ENCODE results near the gene ZNF318. TPM values are rescaled to one million over a fixed set of nuclear protein-coding genes. Genes with fewer than 3 reads are reported as not detected.
"Not testable (repeated sequence)": the region's sequence is repeated elsewhere in the genome, so short reads cannot be mapped to it uniquely, and the experiment has no call there.

Gene ZNF318
- total RNA-seq, 1 experiment from 2014 or later: 23.8 TPM

- no TSS peak for BruUV-seq (replicated peaks)
- POLR2A ChIA-PET (ENCODE audit: low non-redundant PET): no interaction called here
- Histone ChIP-seq H3K27me3 (replicated peaks; ENCODE audit: insufficient read depth, low read depth, low read length, poor library complexity) (no peaks in the 10 kb centered on the region), H3K9me3 (ENCODE audit: low read depth, low read length, poor library complexity, severe bottlenecking) (no peaks in the 10 kb centered on the region), H3K4me1 (ENCODE audit: insufficient read depth, low read length, poor library complexity, severe bottlenecking) (no peaks in the 10 kb centered on the region), H3K4me3 (ENCODE audit: low read depth, low read length, poor library complexity, severe bottlenecking) (no peak overlapping the region), H3K36me3 (ENCODE audit: insufficient read depth, low read length, poor library complexity, severe bottlenecking) (peaks cover 83% of the 10 kb centered on the region), H3K27ac (ENCODE audit: low read depth, low read length, poor library complexity, severe bottlenecking) (no peak overlapping the region)
- TF ChIP-seq EZH2 (IDR thresholded peaks at IDR 0.05; ENCODE audit: borderline replicate concordance, low read depth, low read length, poor library complexity, severe bottlenecking): no peak
- no peak for TF ChIP-seq CTCF (conservative IDR thresholded peaks at IDR 0.05; ENCODE audit: low read depth, low read length)
- CTCF ChIA-PET: no interaction called here
- intact Hi-C loops (cut with micrococcal nuclease; ENCODE audit: unreplicated experiment): no loop called here
- no peak for DNase-seq (ENCODE audit: low spot score)
Measured at GRCh38 chr6:43359381-43359780, 10.1 kb downstream of the ZNF318 start.

- intact Hi-C loops (cut with micrococcal nuclease; ENCODE audit: unreplicated experiment): no loop called here
- CTCF ChIA-PET: no interaction called here
Measured at GRCh38 chr6:43355862-43356590, 13.4 kb downstream of the ZNF318 start.

GRCh38 chr6:43351951-43352350, 17.5 kb downstream of the ZNF318 start:
- POLR2A ChIA-PET (ENCODE audit: low non-redundant PET); CTCF ChIA-PET; H3K9me3 ChIP-seq (ENCODE audit: low read depth, low read length, poor library complexity, severe bottlenecking); BruUV-seq (replicated peaks); intact Hi-C loops (cut with micrococcal nuclease; ENCODE audit: unreplicated experiment); H3K4me1 ChIP-seq (ENCODE audit: insufficient read depth, low read length, poor library complexity, severe bottlenecking); DNase-seq (ENCODE audit: low spot score); H3K27me3 ChIP-seq (replicated peaks; ENCODE audit: insufficient read depth, low read depth, low read length, poor library complexity); H3K4me3 ChIP-seq (ENCODE audit: low read depth, low read length, poor library complexity, severe bottlenecking); H3K27ac ChIP-seq (ENCODE audit: low read depth, low read length, poor library complexity, severe bottlenecking): not testable (repeated sequence)
- H3K36me3 ChIP-seq (ENCODE audit: insufficient read depth, low read length, poor library complexity, severe bottlenecking): peaks cover 59% of the 10 kb centered on the region

More at GRCh38 chr6:43355862-43356590, 13.4 kb downstream of the ZNF318 start:
- no peaks in the 10 kb centered on the region for H3K4me1 ChIP-seq (ENCODE audit: insufficient read depth, low read length, poor library complexity, severe bottlenecking)
- peaks cover 61% of the 10 kb centered on the region for H3K36me3 ChIP-seq (ENCODE audit: insufficient read depth, low read length, poor library complexity, severe bottlenecking)
- no peaks in the 10 kb centered on the region for H3K9me3 ChIP-seq (ENCODE audit: low read depth, low read length, poor library complexity, severe bottlenecking)
- H3K4me3 ChIP-seq (ENCODE audit: low read depth, low read length, poor library complexity, severe bottlenecking): no peak overlapping the region
- no peak overlapping the region for H3K27ac ChIP-seq (ENCODE audit: low read depth, low read length, poor library complexity, severe bottlenecking)
- no peaks in the 10 kb centered on the region for H3K27me3 ChIP-seq (replicated peaks; ENCODE audit: insufficient read depth, low read depth, low read length, poor library complexity)
- DNase-seq (ENCODE audit: low spot score): peak; percentile 26
- POLR2A ChIA-PET (ENCODE audit: low non-redundant PET): no interaction called here
- TF ChIP-seq CTCF (conservative IDR thresholded peaks at IDR 0.05; ENCODE audit: low read depth, low read length): peak; percentile 41
- TF ChIP-seq EZH2 (IDR thresholded peaks at IDR 0.05; ENCODE audit: borderline replicate concordance, low read depth, low read length, poor library complexity, severe bottlenecking): no peak
- BruUV-seq (replicated peaks): no TSS peak

DNA sequence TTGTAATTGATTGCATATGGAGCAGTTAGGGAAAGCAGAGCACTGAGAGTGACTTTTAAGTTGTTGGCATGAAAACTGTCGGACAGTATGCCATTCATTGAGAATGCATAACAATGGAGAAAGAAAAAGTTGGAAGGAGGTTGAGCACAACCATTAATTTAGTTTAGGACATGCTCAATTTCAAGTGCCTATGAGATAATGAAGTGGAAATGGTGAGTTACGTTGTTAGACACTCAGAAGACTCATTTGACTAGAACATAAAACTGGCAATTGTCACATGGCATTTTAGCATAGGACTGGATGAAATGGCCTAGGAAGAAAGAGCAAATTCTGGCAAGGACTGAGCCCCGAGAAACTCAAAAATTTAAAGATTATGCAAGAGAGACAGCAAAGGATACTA, 22.0 kb downstream of the ZNF318 start:
- TF ChIP-seq EZH2 (IDR thresholded peaks at IDR 0.05; ENCODE audit: borderline replicate concordance, low read depth, low read length, poor library complexity, severe bottlenecking) (no peak), CTCF (conservative IDR thresholded peaks at IDR 0.05; ENCODE audit: low read depth, low read length) (no peak)
- DNase-seq (ENCODE audit: low spot score): no peak
- Histone ChIP-seq H3K4me3 (ENCODE audit: low read depth, low read length, poor library complexity, severe bottlenecking) (no peak overlapping the region), H3K27me3 (replicated peaks; ENCODE audit: insufficient read depth, low read depth, low read length, poor library complexity) (no peaks in the 10 kb centered on the region), H3K36me3 (ENCODE audit: insufficient read depth, low read length, poor library complexity, severe bottlenecking) (peaks cover 58% of the 10 kb centered on the region), H3K27ac (ENCODE audit: low read depth, low read length, poor library complexity, severe bottlenecking) (no peak overlapping the region), H3K9me3 (ENCODE audit: low read depth, low read length, poor library complexity, severe bottlenecking) (no peaks in the 10 kb centered on the region), H3K4me1 (ENCODE audit: insufficient read depth, low read length, poor library complexity, severe bottlenecking) (no peaks in the 10 kb centered on the region)
- CTCF ChIA-PET: no interaction called here
- POLR2A ChIA-PET (ENCODE audit: low non-redundant PET): no interaction called here
- intact Hi-C loops (cut with micrococcal nuclease; ENCODE audit: unreplicated experiment): no loop called here
- no TSS peak for BruUV-seq (replicated peaks)

Measured in A673 (cell line).